ENCODE measurements around the gene PPP6R3.

PPP6R3 gene

DNA sequence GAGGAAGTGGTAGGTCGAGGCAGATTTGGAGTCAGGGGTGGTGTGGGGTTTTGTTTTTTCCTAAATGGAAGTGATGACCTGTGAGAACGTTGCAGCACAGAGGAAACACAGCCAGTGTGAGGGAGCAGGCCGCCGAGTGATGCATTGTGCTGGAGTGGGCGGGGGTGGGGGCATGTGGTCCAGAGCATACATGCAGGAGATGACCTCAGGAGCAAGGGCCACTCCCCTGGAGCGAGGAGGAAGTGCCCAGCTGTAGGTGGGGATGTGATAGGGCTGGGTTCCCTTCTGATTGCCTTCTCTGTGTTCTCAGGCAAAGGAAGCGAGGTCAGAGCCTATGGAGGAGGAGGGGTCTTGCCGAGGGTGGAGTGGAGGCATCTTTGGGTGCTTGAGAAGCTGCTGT is 81.4 kb downstream of the PPP6R3 start:
- Mint-ChIP-seq H3K4me1 (ENCODE audit: low read depth) (peaks cover 49% of the 10 kb centered on the region), H3K27me3 (no peaks in the 10 kb centered on the region), H3K36me3 (ENCODE audit: low read depth) (peaks cover 80% of the 10 kb centered on the region), H3K27ac (peak overlapping the region; percentile 6), H3K4me3 (no peak overlapping the region), H3K9me3 (no peaks in the 10 kb centered on the region)
- intact Hi-C loops (cut with micrococcal nuclease): no loop called here

- no peak overlapping the region for H3K27ac Mint-ChIP-seq
- H3K27me3 Mint-ChIP-seq: no peaks in the 10 kb centered on the region
- intact Hi-C loops (cut with micrococcal nuclease): no loop called here
- no peaks in the 10 kb centered on the region for H3K9me3 Mint-ChIP-seq
- no peak overlapping the region for H3K4me3 Mint-ChIP-seq
- peaks cover 54% of the 10 kb centered on the region for H3K4me1 Mint-ChIP-seq (ENCODE audit: low read depth)
- H3K36me3 Mint-ChIP-seq (ENCODE audit: low read depth): peaks cover 84% of the 10 kb centered on the region
Observed at GRCh38 chr11:68542617-68543016, 82.1 kb downstream of the PPP6R3 start.

DNA sequence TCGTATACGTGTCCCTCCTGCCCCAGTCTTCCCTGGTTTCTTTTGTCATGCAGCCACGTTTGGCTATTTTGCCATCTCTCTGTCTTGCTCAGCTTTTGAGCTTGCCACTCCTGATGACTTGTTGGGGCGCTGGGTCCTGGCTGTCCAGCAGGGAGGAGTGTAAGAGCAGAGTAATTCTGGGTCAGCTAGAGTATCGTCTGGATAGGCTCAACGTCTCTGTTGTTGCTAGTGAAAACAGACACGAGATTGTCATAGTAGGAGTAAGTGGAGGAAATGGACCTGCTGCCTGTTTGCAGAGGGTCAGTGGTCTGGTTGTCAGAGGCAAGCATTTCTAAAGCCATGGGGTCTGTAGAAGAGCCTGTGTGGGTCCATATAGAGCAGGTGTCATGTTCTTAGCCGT is 83.0 kb downstream of the PPP6R3 start:
- Mint-ChIP-seq H3K36me3 (ENCODE audit: low read depth) (peaks cover 84% of the 10 kb centered on the region), H3K27ac (no peak overlapping the region), H3K27me3 (no peaks in the 10 kb centered on the region), H3K9me3 (no peaks in the 10 kb centered on the region), H3K4me1 (ENCODE audit: low read depth) (peaks cover 62% of the 10 kb centered on the region), H3K4me3 (no peak overlapping the region)
- intact Hi-C loops (cut with micrococcal nuclease): no loop called here

DNA sequence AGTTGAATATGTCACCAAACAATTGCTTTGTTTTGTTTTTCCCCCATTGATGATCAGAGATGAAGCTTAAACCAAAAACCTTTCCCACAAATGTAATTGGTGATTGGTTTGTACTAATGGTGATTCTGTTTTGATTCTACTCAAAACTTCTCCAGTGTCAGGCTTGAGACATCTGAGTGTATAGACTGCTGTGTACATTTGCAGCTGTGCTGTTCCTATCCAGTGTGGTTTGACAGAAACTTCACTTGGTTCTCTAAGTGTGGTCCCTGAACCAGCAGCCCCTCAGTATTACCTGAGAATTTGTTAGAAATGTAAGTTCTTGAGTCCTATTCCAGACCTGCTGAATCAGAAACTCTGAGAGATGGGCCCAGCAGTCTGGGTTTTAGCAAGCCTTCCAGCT is 84.8 kb downstream of the PPP6R3 start:
- Mint-ChIP-seq H3K27ac (no peak overlapping the region), H3K36me3 (ENCODE audit: low read depth) (peaks cover 85% of the 10 kb centered on the region), H3K4me1 (ENCODE audit: low read depth) (peaks cover 68% of the 10 kb centered on the region), H3K27me3 (no peaks in the 10 kb centered on the region), H3K4me3 (no peak overlapping the region), H3K9me3 (no peaks in the 10 kb centered on the region)
- intact Hi-C loops (cut with micrococcal nuclease): no loop called here

GRCh38 chr11:68545796-68546195 is 85.2 kb downstream of the PPP6R3 start:
- Mint-ChIP-seq H3K27me3 (no peaks in the 10 kb centered on the region), H3K36me3 (ENCODE audit: low read depth) (peaks cover 85% of the 10 kb centered on the region), H3K4me3 (no peak overlapping the region), H3K9me3 (no peaks in the 10 kb centered on the region), H3K4me1 (ENCODE audit: low read depth) (peaks cover 68% of the 10 kb centered on the region), H3K27ac (no peak overlapping the region)
- intact Hi-C loops (cut with micrococcal nuclease): no loop called here

DNA sequence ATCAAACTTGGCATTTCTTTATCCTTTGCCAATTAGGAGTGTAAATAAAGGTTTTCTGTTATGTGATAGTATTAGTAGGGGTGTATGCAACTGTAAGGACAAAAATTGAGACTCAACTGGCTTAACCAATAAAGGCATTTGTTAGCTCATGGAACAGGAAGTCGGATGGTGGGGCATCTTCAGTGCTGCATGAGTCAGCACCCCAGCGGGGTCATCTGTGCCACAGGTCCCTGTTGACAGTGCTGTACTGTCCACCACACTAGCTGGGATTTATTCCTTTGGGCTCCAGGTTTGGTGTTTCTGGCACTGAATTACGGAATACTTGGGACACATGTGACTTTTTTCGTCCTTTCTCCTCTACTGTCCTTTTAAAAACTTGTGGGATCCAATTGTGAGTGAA is 86.0 kb downstream of the PPP6R3 start:
- Mint-ChIP-seq H3K4me3 (no peak overlapping the region), H3K27ac (no peak overlapping the region), H3K9me3 (no peaks in the 10 kb centered on the region), H3K27me3 (no peaks in the 10 kb centered on the region), H3K36me3 (ENCODE audit: low read depth) (peaks cover 85% of the 10 kb centered on the region), H3K4me1 (ENCODE audit: low read depth) (peaks cover 68% of the 10 kb centered on the region)
- intact Hi-C loops (cut with micrococcal nuclease): no loop called here

DNA sequence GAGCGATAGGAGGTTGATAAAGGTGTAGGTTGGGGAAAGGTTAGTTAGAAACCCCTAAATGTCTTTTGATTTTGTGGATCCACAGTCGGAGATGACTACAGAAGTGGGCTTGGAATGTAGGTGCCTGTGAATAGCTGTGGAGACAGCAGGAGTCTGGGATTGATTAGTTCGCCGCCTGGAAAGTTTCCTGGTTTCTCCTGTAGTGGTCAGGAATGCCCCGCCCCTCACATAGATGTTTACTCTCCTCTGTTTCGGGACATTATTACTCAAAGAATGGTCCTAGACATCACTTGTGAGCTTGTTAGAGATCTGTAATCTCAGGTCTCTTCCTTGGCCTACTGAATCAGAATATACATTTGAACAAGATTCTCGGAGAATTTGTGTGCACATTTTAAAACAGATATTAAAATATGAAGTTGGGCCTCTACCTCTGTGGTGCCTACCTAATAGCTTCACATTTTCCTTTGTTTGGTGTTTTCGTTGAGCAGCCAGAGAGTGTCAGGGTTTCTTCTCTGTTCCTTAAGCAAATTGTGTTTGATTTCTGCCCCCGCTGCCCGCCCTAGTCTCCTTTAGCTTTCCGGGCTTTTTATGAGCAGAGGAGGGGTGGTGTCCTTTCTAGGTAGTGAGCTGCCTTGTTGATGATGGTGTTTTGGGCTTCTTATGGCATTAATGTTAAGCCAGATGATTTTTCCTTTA is 89.4 kb downstream of the PPP6R3 start:
- intact Hi-C loops (cut with micrococcal nuclease): no loop called here
- Mint-ChIP-seq H3K4me3 (no peak overlapping the region), H3K4me1 (ENCODE audit: low read depth) (peaks cover 67% of the 10 kb centered on the region), H3K27me3 (no peaks in the 10 kb centered on the region), H3K9me3 (no peaks in the 10 kb centered on the region), H3K36me3 (ENCODE audit: low read depth) (peaks cover 82% of the 10 kb centered on the region), H3K27ac (peak overlapping the region; percentile 18)

GRCh38 chr11:68550485-68550817 is 89.9 kb downstream of the PPP6R3 start:
- intact Hi-C loops (cut with micrococcal nuclease): no loop called here
- Mint-ChIP-seq H3K36me3 (ENCODE audit: low read depth) (peaks cover 80% of the 10 kb centered on the region), H3K9me3 (no peaks in the 10 kb centered on the region), H3K27ac (peak overlapping the region; percentile 18), H3K4me1 (ENCODE audit: low read depth) (peaks cover 67% of the 10 kb centered on the region), H3K4me3 (no peak overlapping the region), H3K27me3 (no peaks in the 10 kb centered on the region)

- no peaks in the 10 kb centered on the region for H3K9me3 Mint-ChIP-seq
- no peak overlapping the region for H3K4me3 Mint-ChIP-seq
- H3K4me1 Mint-ChIP-seq (ENCODE audit: low read depth): peaks cover 63% of the 10 kb centered on the region
- no peaks in the 10 kb centered on the region for H3K27me3 Mint-ChIP-seq
- peaks cover 78% of the 10 kb centered on the region for H3K36me3 Mint-ChIP-seq (ENCODE audit: low read depth)
- H3K27ac Mint-ChIP-seq: no peak overlapping the region
- intact Hi-C loops (cut with micrococcal nuclease): no loop called here
Observed at GRCh38 chr11:68551223-68551622, 90.7 kb downstream of the PPP6R3 start.

DNA sequence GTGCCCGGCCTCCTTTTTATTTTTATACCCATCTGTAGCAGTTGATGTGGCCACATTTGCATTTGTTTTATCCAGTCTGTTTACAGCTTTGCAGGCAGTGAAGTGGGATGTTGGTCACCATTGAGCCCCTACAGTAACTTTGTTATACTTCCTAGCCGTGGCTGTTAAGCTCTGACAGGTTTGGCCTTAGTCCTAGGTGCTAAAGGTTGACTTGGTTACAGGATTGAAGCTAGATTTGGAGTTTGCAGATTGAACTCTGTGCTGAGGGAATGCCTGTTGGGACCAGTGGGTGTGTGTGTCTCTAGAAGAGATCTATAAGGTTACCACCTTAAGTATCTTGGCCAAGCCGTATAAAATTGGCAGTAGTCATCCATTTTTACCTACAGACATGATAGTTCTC is 91.2 kb downstream of the PPP6R3 start:
- Mint-ChIP-seq H3K4me3 (no peak overlapping the region), H3K27me3 (no peaks in the 10 kb centered on the region), H3K9me3 (no peaks in the 10 kb centered on the region), H3K4me1 (ENCODE audit: low read depth) (peaks cover 58% of the 10 kb centered on the region), H3K36me3 (ENCODE audit: low read depth) (peaks cover 75% of the 10 kb centered on the region), H3K27ac (no peak overlapping the region)
- intact Hi-C loops (cut with micrococcal nuclease): no loop called here

DNA sequence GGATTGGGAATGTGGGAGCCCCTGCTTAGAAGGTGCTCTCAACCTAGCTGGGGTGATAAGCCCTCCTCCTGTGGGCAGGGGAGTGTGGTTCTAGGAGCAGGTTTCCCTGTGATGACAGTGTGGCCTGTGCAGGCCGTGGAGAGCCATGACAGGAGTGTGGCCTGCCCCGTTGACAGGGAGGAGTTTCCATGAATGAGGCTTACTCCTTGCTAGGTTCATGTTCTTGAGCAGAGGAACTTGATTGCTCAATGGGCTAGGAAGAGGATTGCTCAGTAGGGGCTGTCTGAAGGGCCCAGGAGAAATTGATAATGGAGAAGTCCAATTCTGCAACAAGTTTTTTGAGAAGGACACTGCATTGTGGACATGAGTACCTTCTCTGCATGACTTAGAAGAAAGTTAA is 92.0 kb downstream of the PPP6R3 start:
- intact Hi-C loops (cut with micrococcal nuclease): no loop called here
- H3K36me3 Mint-ChIP-seq (ENCODE audit: low read depth): peaks cover 75% of the 10 kb centered on the region
- H3K27me3 Mint-ChIP-seq: no peaks in the 10 kb centered on the region
- H3K4me3 Mint-ChIP-seq: no peak overlapping the region
- H3K4me1 Mint-ChIP-seq (ENCODE audit: low read depth): peaks cover 51% of the 10 kb centered on the region
- no peaks in the 10 kb centered on the region for H3K9me3 Mint-ChIP-seq
- peak overlapping the region; percentile 32 for H3K27ac Mint-ChIP-seq

DNA sequence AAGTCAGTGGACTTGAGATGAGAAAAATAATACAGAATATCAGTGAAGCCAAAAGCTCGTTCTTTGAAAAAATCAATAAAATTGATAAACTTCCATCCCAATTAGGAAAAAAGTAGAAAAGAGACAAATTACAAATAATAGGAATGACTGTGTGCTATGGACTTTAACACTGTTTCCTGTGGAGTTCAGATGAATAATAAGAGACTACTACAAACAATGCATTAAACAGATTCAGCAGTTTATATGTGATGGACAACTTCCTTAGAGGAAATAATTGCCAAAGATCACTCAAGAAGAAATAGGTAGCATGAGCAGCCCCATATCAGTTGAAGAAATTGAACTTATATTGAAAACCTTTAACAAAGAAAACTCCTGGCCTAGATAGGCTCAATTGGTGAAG is 99.7 kb downstream of the PPP6R3 start:
- H3K4me3 Mint-ChIP-seq: no peak overlapping the region
- peaks cover 83% of the 10 kb centered on the region for H3K36me3 Mint-ChIP-seq (ENCODE audit: low read depth)
- no peaks in the 10 kb centered on the region for H3K9me3 Mint-ChIP-seq
- no peak overlapping the region for H3K27ac Mint-ChIP-seq
- H3K27me3 Mint-ChIP-seq: no peaks in the 10 kb centered on the region
- peaks cover 2% of the 10 kb centered on the region for H3K4me1 Mint-ChIP-seq (ENCODE audit: low read depth)
- intact Hi-C loops (cut with micrococcal nuclease): no loop called here

DNA sequence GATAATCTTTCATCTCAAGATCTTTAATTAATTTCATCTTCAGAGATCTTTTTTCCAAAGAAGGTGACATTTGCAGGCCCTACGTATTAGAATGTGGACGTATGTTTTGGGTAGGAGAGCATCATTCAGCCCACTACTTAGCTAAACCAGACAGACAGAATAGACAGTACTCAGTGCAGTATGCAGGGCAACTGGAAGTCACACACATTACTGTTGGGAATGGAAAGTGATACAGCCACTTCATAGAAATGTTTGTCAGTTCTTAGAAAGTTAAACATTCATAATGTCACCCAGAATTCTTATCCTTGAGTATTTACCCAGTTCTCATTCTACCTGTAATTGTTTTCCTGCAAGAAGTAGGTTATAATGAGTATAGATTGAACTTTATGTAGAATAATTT is 102.9 kb downstream of the PPP6R3 start:
- no peak overlapping the region for H3K27ac Mint-ChIP-seq
- H3K9me3 Mint-ChIP-seq: no peaks in the 10 kb centered on the region
- H3K4me3 Mint-ChIP-seq: no peak overlapping the region
- intact Hi-C loops (cut with micrococcal nuclease): no loop called here
- H3K27me3 Mint-ChIP-seq: no peaks in the 10 kb centered on the region
- peaks cover 97% of the 10 kb centered on the region for H3K36me3 Mint-ChIP-seq (ENCODE audit: low read depth)
- peaks cover 15% of the 10 kb centered on the region for H3K4me1 Mint-ChIP-seq (ENCODE audit: low read depth)

DNA sequence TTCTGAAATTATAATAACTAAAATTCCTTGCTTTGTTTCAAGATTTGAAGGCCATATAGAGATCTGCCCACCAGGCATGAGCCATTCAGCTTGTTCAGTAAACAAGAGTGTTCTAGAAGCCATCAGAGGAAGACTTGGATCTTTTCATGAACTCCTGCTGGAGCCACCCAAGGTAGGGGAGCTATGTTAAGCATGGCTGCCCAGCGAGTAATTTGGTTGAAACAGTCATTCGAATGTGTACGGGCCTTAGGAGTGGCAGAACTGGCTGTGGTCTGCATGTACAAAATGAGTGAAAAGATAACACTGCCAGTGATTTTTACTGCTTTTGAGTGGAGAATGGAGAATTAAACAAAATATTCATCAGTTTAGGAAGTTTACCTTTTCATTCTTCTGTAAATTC is 103.7 kb downstream of the PPP6R3 start:
- H3K9me3 Mint-ChIP-seq: no peaks in the 10 kb centered on the region
- peaks cover 15% of the 10 kb centered on the region for H3K4me1 Mint-ChIP-seq (ENCODE audit: low read depth)
- peaks cover 96% of the 10 kb centered on the region for H3K36me3 Mint-ChIP-seq (ENCODE audit: low read depth)
- no peaks in the 10 kb centered on the region for H3K27me3 Mint-ChIP-seq
- intact Hi-C loops (cut with micrococcal nuclease): no loop called here
- H3K27ac Mint-ChIP-seq: no peak overlapping the region
- H3K4me3 Mint-ChIP-seq: no peak overlapping the region

DNA sequence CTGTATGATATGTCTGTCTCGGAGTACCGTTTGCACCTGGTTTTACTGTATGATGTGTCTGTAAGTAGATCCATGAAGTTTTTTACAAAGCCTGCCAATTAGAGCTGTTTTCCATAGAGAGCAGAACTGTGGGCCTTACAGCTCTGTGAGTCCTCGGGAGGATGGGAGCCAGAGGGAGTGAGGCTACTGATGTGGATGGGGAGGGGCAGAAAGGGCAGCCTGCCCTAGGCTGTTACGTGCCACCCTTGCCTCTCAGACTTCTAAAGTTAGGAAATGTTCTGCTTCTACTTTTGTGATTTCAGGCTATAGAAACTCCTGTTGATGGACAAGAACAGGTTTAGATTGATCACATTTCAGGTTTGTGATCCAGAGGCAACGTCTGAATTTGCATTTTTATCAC is 105.2 kb downstream of the PPP6R3 start:
- intact Hi-C loops (cut with micrococcal nuclease): no loop called here
- H3K27me3 Mint-ChIP-seq: no peaks in the 10 kb centered on the region
- peaks cover 15% of the 10 kb centered on the region for H3K4me1 Mint-ChIP-seq (ENCODE audit: low read depth)
- H3K36me3 Mint-ChIP-seq (ENCODE audit: low read depth): peaks cover 92% of the 10 kb centered on the region
- H3K4me3 Mint-ChIP-seq: no peak overlapping the region
- H3K27ac Mint-ChIP-seq: no peak overlapping the region
- no peaks in the 10 kb centered on the region for H3K9me3 Mint-ChIP-seq

Measured in dendritic cell treated with granulocyte-macrophage colony-stimulating factor and Interleukin-4, amounts not matched to agents 40 ng/mL and 50 ng/mL, for 4 days (primary cell).